ENCODE results near the gene TTYH3.
A peak's percentile ranks its signal among the peaks of the same experiment; 100 is the strongest.

Gene TTYH3

GRCh38 chr7:2710901-2711551, 79.2 kb downstream of the TTYH3 start:
- peak; percentile 59 for DNase-seq

- no peak for DNase-seq
Observed at GRCh38 chr7:2711895-2712675, 80.3 kb downstream of the TTYH3 start.

GRCh38 chr7:2713370-2713769, 81.6 kb downstream of the TTYH3 start:
- DNase-seq, result no peak

GRCh38 chr7:2713978-2714377, 82.2 kb downstream of the TTYH3 start:
- DNase-seq, result no peak
